Neural progenitor cell (in vitro differentiated cells): Measurements from ENCODE around the gene ANKRD53.

Experiments used
- EZH2 ChIP-seq: fragments of 200-600 bp; sonication (generic); IDR thresholded peaks from 2 replicates; pipeline ENCODE4 v1.6.1; 2017; ENCODE audit warnings: antibody characterized with exemption, mild to moderate bottlenecking, moderate library complexity
- TF ChIP-seq, protein P1 (sequence below): fragments of 200-600 bp; sonication (generic); IDR thresholded peaks from 2 replicates; pipeline ENCODE4 v1.5.1; 2017; ENCODE audit warnings: antibody characterized with exemption, mild to moderate bottlenecking

DNA sequence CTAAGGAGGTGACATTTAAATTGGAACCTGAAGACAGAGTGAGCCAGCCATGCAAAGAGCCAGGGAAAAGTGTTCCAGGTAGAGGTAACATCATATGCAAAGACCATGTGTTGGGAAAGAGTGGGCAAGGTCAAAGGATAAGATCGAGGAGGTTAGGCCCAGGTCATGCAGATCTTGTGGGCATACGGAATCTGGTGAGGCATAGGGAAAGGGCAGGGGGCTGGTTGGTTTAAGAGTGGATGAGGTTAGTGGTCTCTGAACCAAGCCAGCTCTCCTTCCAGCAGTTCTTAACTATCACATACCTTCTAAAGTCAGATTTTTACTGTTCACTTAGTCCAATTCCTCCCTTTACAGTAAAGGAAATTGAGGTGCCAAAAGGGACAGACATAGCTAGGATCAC, 3.0 kb downstream of the ANKRD53 start:
- no peak for TF ChIP-seq EZH2
- TF ChIP-seq, protein P1, sequence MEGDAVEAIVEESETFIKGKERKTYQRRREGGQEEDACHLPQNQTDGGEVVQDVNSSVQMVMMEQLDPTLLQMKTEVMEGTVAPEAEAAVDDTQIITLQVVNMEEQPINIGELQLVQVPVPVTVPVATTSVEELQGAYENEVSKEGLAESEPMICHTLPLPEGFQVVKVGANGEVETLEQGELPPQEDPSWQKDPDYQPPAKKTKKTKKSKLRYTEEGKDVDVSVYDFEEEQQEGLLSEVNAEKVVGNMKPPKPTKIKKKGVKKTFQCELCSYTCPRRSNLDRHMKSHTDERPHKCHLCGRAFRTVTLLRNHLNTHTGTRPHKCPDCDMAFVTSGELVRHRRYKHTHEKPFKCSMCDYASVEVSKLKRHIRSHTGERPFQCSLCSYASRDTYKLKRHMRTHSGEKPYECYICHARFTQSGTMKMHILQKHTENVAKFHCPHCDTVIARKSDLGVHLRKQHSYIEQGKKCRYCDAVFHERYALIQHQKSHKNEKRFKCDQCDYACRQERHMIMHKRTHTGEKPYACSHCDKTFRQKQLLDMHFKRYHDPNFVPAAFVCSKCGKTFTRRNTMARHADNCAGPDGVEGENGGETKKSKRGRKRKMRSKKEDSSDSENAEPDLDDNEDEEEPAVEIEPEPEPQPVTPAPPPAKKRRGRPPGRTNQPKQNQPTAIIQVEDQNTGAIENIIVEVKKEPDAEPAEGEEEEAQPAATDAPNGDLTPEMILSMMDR, result no peak
